CD14-positive monocyte (primary cell): ENCODE measurements around the gene AKR1D1. TPM values are rescaled to one million over a fixed set of nuclear protein-coding genes. Genes with fewer than 3 reads are reported as not detected.

Experiments used
- DNase-seq, 3 donors: peaks; one replicate each; pipeline ENCODE4 v3.0.0-alpha.2; 2011 to 2022
- H2AFZ ChIP-seq: 2 replicates; pipeline ENCODE4 v1.6.0; 2012; ENCODE audit warnings: mild to moderate bottlenecking, low read depth, low read length, inconsistent platforms; ENCODE audit not compliant: insufficient read depth, poor library complexity, severe bottlenecking
- H3K27ac ChIP-seq, 2 donors: 1 replicate in 1 of 2; 2 replicates in 1 of 2; pipeline ENCODE4 v1.5.1; 2012 to 2013; ENCODE audit warnings: low read length in 2 of 2, control low read depth in 1 of 2, inconsistent platforms in 1 of 2, low read depth in 1 of 2, mild to moderate bottlenecking in 1 of 2
- H3K27me3 ChIP-seq, 2 donors: one replicate each; pipeline versions ENCODE4 v1.6.0 to v1.6.1; 2011 to 2013; ENCODE audit warnings: low read length in 2 of 2; ENCODE audit not compliant: control insufficient read depth in 2 of 2, insufficient read depth in 2 of 2
- H3K36me3 ChIP-seq, 2 donors: replicated peaks in 1 of 2; 1 replicate in 1 of 2; 2 replicates in 1 of 2; pipeline versions ENCODE4 v1.5.1 to v1.6.1; 2012 to 2013; ENCODE audit warnings: low read length in 2 of 2, control low read depth in 1 of 2, inconsistent platforms in 1 of 2, mild to moderate bottlenecking in 1 of 2; ENCODE audit not compliant: insufficient read depth in 2 of 2, control insufficient read depth in 1 of 2
- H3K4me1 ChIP-seq, 2 donors: 1 replicate in 1 of 2; 2 replicates in 1 of 2; pipeline versions ENCODE4 v1.5.1 to v1.6.1; 2012 to 2013; ENCODE audit warnings: low read length in 2 of 2, control low read depth in 1 of 2, inconsistent platforms in 1 of 2, mild to moderate bottlenecking in 1 of 2, moderate library complexity in 1 of 2; ENCODE audit not compliant: insufficient read depth in 2 of 2, control insufficient read depth in 1 of 2
- H3K4me2 ChIP-seq: replicated peaks from 2 replicates; pipeline ENCODE3; 2012; ENCODE audit warnings: low read length, moderate library complexity, mild to moderate bottlenecking; ENCODE audit not compliant: poor library complexity, severe bottlenecking; ENCODE audit errors: extremely low read depth
- H3K4me3 ChIP-seq, 3 experiments: fragments of 200-600 bp in 1 of 3; sonication (generic) in 1 of 3; replicated peaks in 1 of 3; 1 replicate in 2 of 3; 2 replicates in 1 of 3; pipeline ENCODE4 v1.5.1; 2011 to 2013; ENCODE audit warnings: low read length in 3 of 3, mild to moderate bottlenecking in 3 of 3, control low read depth in 2 of 3, low read depth in 2 of 3, inconsistent platforms in 1 of 3, moderate library complexity in 1 of 3
- H3K79me2 ChIP-seq: 2 replicates; pipeline ENCODE4 v1.6.0; 2012; ENCODE audit warnings: mild to moderate bottlenecking, control low read depth, inconsistent platforms, low read length, moderate library complexity; ENCODE audit not compliant: insufficient read depth
- H3K9ac ChIP-seq: 2 replicates; pipeline ENCODE4 v1.6.0; 2017; ENCODE audit warnings: low read length, mild to moderate bottlenecking; ENCODE audit not compliant: insufficient read depth, poor library complexity, severe bottlenecking
- H3K9me3 ChIP-seq, 2 donors: replicated peaks in 1 of 2; 1 replicate in 1 of 2; 2 replicates in 1 of 2; pipeline versions ENCODE4 v1.5.1 to v1.6.1; 2012 to 2013; ENCODE audit warnings: low read length in 2 of 2, control low read depth in 1 of 2; ENCODE audit not compliant: control insufficient read depth in 1 of 2, insufficient read depth in 1 of 2
- H4K20me1 ChIP-seq: 2 replicates; pipeline ENCODE4 v1.6.0; 2012; ENCODE audit warnings: mild to moderate bottlenecking, low read length, control low read depth, moderate library complexity; ENCODE audit not compliant: insufficient read depth
- H3K27ac Mint-ChIP-seq, 7 donors: one replicate each; pipeline ENCODE4 v1.8.0; 2020; ENCODE audit warnings: mild to moderate bottlenecking in 7 of 7, mixed read lengths in 7 of 7, moderate library complexity in 6 of 7, inconsistent platforms in 2 of 7
- H3K27me3 Mint-ChIP-seq, 3 donors: one replicate each; pipeline ENCODE4 v1.8.0; 2021 to 2022; ENCODE audit warnings: low read depth in 3 of 3, mild to moderate bottlenecking in 3 of 3, mixed read lengths in 3 of 3, moderate library complexity in 3 of 3, inconsistent platforms in 1 of 3
- H3K36me3 Mint-ChIP-seq, 2 donors: one replicate each; pipeline ENCODE4 v1.8.0; 2020; ENCODE audit warnings: mixed read lengths in 2 of 2, inconsistent platforms in 1 of 2, mild to moderate bottlenecking in 1 of 2
- H3K4me1 Mint-ChIP-seq: one replicate; pipeline ENCODE4 v1.8.0; 2020; ENCODE audit warnings: mild to moderate bottlenecking, mixed read lengths
- H3K4me3 Mint-ChIP-seq, 2 donors: one replicate each; pipeline ENCODE4 v1.8.0; 2020; ENCODE audit warnings: mild to moderate bottlenecking in 2 of 2, mixed read lengths in 2 of 2, moderate library complexity in 1 of 2
- H3K9me3 Mint-ChIP-seq, 7 donors: one replicate each; pipeline ENCODE4 v1.8.0; 2020 to 2022; ENCODE audit warnings: mixed read lengths in 7 of 7, mild to moderate bottlenecking in 6 of 7, moderate library complexity in 6 of 7, inconsistent platforms in 2 of 7
- WGBS: methylation state at CpG from one replicate; pipeline ENCODE4 v1.1.5; 2013; ENCODE audit warnings: missing lambda C conversion rate; ENCODE audit not compliant: insufficient coverage; 5-methylcytosine and 5-hydroxymethylcytosine counted together
- intact Hi-C, 2 donors: fragments of 100-400 bp; cut with micrococcal nuclease; formaldehyde crosslinking; loops; one replicate each; pipeline versions ENCODE4 v1.15.0 to v1.15.1; 2023
- polyA plus RNA-seq, 3 donors: library from polyadenylated mRNA; depleted of rRNA in 1 of 3; unstranded in 2 of 3; stranded (reverse) in 1 of 3; fragments of 300-500 nt in 2 of 3; fragments of >200 nt in 1 of 3; fragmentation: Illumina TruSeq in 2 of 3; gene quantifications; 1 replicate in 2 of 3; 2 replicates in 1 of 3; pipeline ENCODE4 v1.2.3, GENCODE V29; 2012 to 2021
- TF ChIP-seq, protein P1 (sequence below): fragments of 200-600 bp; IDR thresholded peaks from one replicate; pipeline ENCODE4 v1.8.0; 2022; ENCODE audit warnings: antibody characterized with exemption, mild to moderate bottlenecking

Gene AKR1D1
- polyA plus RNA-seq, 3 donors = not detected

DNA sequence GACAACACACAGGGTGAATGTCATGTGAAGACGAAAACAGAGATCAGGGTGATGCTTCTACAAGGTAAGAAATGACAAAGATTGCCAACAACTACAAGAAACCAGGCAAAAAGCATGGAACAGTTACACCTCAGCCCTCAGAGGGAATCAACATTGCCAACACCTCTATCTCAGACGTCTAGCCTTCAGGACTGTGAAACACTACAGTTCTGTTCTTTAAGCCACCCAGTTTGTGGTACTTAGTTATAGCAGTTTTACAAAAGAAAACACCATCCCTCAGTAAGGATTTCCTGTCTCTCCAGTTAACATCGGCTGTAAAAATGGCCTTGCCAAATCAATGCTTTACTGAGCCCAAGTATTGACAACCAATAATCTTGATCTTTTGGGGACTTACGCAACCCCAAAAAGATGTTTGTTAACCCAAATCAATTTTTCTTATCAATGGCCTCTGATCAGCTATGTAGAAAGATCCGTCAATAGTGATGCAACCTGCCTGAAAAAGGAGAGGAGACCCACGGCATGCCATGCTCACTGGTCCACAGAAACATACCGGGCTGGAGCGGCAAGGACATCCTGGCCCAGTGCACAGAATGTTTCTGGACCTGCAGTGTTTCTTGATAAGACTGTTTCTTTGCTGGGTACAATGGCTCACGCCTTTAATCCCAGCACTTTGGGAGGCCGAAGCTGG, 44.0 kb downstream of the AKR1D1 start:
- Histone ChIP-seq H2AFZ (no peak overlapping the region), H3K9me3 (peaks cover 0 to 5% of the 10 kb centered on the region in 2 donors), H3K4me2 (no peak overlapping the region), H3K27ac (no peak overlapping the region), H3K4me1 (peaks cover 5 to 7% of the 10 kb centered on the region in 2 donors), H3K79me2 (no peaks in the 10 kb centered on the region), H4K20me1 (no peaks in the 10 kb centered on the region), H3K36me3 (no peaks in the 10 kb centered on the region), H3K9ac (no peak overlapping the region), H3K27me3 (no peaks in the 10 kb centered on the region), H3K4me3 (no peak overlapping the region)
- H3K36me3 Mint-ChIP-seq = no peaks in the 10 kb centered on the region
- H3K4me3 Mint-ChIP-seq = no peak overlapping the region
- H3K9me3 Mint-ChIP-seq = peaks cover 7 to 21% (median 14%) of the 10 kb centered on the region in 7 donors
- DNase-seq = no peak
- TF ChIP-seq, protein P1, sequence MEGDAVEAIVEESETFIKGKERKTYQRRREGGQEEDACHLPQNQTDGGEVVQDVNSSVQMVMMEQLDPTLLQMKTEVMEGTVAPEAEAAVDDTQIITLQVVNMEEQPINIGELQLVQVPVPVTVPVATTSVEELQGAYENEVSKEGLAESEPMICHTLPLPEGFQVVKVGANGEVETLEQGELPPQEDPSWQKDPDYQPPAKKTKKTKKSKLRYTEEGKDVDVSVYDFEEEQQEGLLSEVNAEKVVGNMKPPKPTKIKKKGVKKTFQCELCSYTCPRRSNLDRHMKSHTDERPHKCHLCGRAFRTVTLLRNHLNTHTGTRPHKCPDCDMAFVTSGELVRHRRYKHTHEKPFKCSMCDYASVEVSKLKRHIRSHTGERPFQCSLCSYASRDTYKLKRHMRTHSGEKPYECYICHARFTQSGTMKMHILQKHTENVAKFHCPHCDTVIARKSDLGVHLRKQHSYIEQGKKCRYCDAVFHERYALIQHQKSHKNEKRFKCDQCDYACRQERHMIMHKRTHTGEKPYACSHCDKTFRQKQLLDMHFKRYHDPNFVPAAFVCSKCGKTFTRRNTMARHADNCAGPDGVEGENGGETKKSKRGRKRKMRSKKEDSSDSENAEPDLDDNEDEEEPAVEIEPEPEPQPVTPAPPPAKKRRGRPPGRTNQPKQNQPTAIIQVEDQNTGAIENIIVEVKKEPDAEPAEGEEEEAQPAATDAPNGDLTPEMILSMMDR = no peak
- H3K27ac Mint-ChIP-seq = no peak overlapping the region
- intact Hi-C loops = no loop called here
- WGBS = 92% methylated on average over 5 of the region's 10 CpGs
- peaks cover 0 to 4% (median 0%) of the 10 kb centered on the region in 3 donors for H3K27me3 Mint-ChIP-seq
- H3K4me1 Mint-ChIP-seq = peaks cover 5% of the 10 kb centered on the region

DNA sequence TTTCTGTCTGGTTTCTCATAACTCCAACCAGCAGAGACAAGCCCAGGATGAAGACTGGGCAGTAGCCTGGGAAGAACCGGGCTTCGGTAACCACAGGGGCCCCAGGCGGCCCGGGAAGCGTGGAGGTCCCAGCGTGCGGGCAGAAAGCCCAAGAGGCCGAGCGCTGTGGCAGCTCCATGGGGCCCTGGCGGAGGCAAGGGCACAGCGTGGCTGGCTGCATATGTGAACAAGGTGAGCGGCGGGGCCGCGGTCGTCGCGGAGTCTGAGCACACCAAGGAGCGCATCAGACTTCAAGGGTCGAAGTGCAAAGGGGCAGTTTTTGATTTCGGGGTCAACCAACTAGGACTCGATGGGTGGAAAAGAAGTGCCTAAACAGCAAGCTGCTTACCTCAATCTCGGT, 45.9 kb downstream of the AKR1D1 start:
- Mint-ChIP-seq H3K27ac (no peak overlapping the region), H3K36me3 (no peaks in the 10 kb centered on the region), H3K9me3 (peaks cover 7 to 23% (median 14%) of the 10 kb centered on the region in 7 donors), H3K27me3 (peaks cover 0 to 3% (median 2%) of the 10 kb centered on the region in 3 donors), H3K4me3 (no peak overlapping the region), H3K4me1 (peaks cover 13% of the 10 kb centered on the region)
- TF ChIP-seq, protein P1 = no peak
- Histone ChIP-seq H4K20me1 (no peaks in the 10 kb centered on the region), H3K4me1 (peaks cover 10 to 12% of the 10 kb centered on the region in 2 donors), H3K27me3 (no peaks in the 10 kb centered on the region), H3K9ac (no peak overlapping the region), H3K4me3 (no peak overlapping the region), H2AFZ (no peak overlapping the region), H3K27ac (no peak overlapping the region), H3K36me3 (no peaks in the 10 kb centered on the region), H3K4me2 (no peak overlapping the region), H3K79me2 (no peaks in the 10 kb centered on the region), H3K9me3 (peaks cover 0 to 5% of the 10 kb centered on the region in 2 donors)
- DNase-seq = no peak
- intact Hi-C loops = no loop called here
- 96% methylated on average over 23 of the region's 23 CpGs for WGBS
